HEK293 (cell line): ENCODE results near the gene STK32C.

Experiments
- GLIS2 ChIP-seq: fragments of 450-650 bp; formaldehyde crosslinking; IDR thresholded peaks from 2 replicates; pipeline ENCODE4 v1.5.1; 2016; ENCODE audit warnings: missing biosample characterization, missing genetic modification characterization
- TCF7L2 ChIP-seq: IDR thresholded peaks from 2 replicates; pipeline ENCODE4 v1.6.1; 2011; ENCODE audit warnings: low read depth, mild to moderate bottlenecking, inconsistent platforms, low read length, moderate library complexity, borderline replicate concordance
- YY1 ChIP-seq: fragments of 450-650 bp; formaldehyde crosslinking; IDR thresholded peaks from 2 replicates; pipeline ENCODE4 v1.5.1; 2018; ENCODE audit warnings: missing biosample characterization, missing genetic modification characterization
- YY2 ChIP-seq: fragments of 450-650 bp; formaldehyde crosslinking; IDR thresholded peaks from 2 replicates; pipeline ENCODE4 v1.5.1; 2016; ENCODE audit warnings: missing biosample characterization, missing genetic modification characterization
- ZNF341 ChIP-seq: fragments of 450-650 bp; formaldehyde crosslinking; IDR thresholded peaks from 2 replicates; pipeline ENCODE4; 2016; ENCODE audit warnings: low read depth, missing biosample characterization, missing genetic modification characterization
- ZNF488 ChIP-seq: fragments of 450-650 bp; formaldehyde crosslinking; IDR thresholded peaks from 2 replicates; pipeline ENCODE4 v1.5.1; 2016; ENCODE audit warnings: missing biosample characterization, missing genetic modification characterization
- ZNF530 ChIP-seq: fragments of 450-650 bp; formaldehyde crosslinking; IDR thresholded peaks from 2 replicates; pipeline ENCODE4 v1.5.1; 2016; ENCODE audit warnings: low read depth, missing biosample characterization, missing genetic modification characterization
- ZNF785 ChIP-seq: fragments of 450-650 bp; formaldehyde crosslinking; IDR thresholded peaks from 2 replicates; pipeline ENCODE4 v1.5.1; 2016; ENCODE audit warnings: missing biosample characterization, missing genetic modification characterization
- ZNF792 ChIP-seq: fragments of 450-650 bp; formaldehyde crosslinking; IDR thresholded peaks from 2 replicates; pipeline ENCODE4 v1.5.1; 2016; ENCODE audit warnings: missing biosample characterization, missing genetic modification characterization
- TF ChIP-seq, protein P1 (sequence below): fragments of 450-650 bp; formaldehyde crosslinking; IDR thresholded peaks from 2 replicates; pipeline ENCODE4 v1.5.1; 2016; ENCODE audit warnings: missing biosample characterization, missing genetic modification characterization
- TF ChIP-seq, protein P2 (sequence below): fragments of 450-650 bp; formaldehyde crosslinking; IDR thresholded peaks from 2 replicates; pipeline ENCODE4 v1.5.1; 2016; ENCODE audit warnings: missing biosample characterization, missing genetic modification characterization

DNA sequence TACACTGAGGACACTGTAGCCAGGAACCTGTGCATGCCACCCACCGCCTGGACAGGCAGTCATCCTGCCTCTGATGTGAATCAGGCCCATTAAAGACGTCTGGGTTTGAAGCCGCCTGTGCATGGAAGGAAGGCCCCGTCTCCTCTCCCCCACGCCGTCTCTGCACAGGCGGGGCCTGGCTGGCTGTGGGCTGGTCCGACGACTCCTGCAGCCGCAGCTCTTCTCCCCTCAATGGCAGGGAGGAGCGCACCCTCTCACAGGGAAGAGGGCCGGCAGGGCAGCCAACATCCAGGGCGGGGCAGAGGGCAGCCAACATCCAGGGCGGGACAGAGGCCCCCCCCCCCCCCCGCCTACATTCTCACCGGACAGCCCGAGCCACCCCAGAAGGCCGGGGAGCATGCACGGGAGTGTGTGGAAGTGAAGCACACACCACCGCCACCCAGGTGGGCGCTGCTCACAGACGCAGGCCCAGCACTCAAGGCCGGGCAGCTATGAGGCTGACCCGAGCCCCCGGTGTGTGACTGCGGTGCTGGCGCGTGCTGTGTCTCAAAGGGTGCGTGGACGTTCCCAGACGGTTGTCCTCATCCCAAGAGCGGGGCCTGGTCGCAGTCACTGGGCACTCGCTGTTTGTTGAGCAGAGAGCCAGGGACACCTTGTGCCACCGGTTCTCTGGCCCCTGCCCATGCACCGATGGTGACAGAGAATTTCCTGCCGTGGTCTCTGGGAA, 101.9 kb downstream of the STK32C start:
- TF ChIP-seq YY1 (tag by site-specific recombination) (no peak), ZNF488 (tag by site-specific recombination) (no peak), ZNF341 (tag by site-specific recombination) (no peak), GLIS2 (tag by site-specific recombination) (no peak), YY2 (tag by site-specific recombination) (no peak), ZNF785 (tag by site-specific recombination) (no peak), TCF7L2 (no peak), ZNF792 (no peak), ZNF530 (tag by site-specific recombination) (no peak)
- TF ChIP-seq, protein P1, sequence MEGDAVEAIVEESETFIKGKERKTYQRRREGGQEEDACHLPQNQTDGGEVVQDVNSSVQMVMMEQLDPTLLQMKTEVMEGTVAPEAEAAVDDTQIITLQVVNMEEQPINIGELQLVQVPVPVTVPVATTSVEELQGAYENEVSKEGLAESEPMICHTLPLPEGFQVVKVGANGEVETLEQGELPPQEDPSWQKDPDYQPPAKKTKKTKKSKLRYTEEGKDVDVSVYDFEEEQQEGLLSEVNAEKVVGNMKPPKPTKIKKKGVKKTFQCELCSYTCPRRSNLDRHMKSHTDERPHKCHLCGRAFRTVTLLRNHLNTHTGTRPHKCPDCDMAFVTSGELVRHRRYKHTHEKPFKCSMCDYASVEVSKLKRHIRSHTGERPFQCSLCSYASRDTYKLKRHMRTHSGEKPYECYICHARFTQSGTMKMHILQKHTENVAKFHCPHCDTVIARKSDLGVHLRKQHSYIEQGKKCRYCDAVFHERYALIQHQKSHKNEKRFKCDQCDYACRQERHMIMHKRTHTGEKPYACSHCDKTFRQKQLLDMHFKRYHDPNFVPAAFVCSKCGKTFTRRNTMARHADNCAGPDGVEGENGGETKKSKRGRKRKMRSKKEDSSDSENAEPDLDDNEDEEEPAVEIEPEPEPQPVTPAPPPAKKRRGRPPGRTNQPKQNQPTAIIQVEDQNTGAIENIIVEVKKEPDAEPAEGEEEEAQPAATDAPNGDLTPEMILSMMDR (tag by site-specific recombination) = no peak
- TF ChIP-seq, protein P2, sequence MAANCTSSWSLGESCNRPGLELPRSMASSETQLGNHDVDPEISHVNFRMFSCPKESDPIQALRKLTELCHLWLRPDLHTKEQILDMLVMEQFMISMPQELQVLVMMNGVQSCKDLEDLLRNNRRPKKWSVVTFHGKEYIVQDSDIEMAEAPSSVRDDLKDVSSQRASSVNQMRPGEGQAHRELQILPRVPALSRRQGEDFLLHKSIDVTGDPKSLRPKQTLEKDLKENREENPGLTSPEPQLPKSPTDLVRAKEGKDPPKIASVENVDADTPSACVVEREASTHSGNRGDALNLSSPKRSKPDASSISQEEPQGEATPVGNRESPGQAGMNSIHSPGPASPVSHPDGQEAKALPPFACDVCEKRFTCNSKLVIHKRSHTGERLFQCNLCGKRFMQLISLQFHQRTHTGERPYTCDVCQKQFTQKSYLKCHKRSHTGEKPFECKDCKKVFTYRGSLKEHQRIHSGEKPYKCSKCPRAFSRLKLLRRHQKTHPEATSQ (tag by site-specific recombination) = no peak
